Suprapubic skin (tissue), 4 donors: ENCODE measurements around the gene SAMD8. TPM values are rescaled to one million over a fixed set of nuclear protein-coding genes. Genes with fewer than 3 reads are reported as not detected.
"Not testable (repeated sequence)": the region's sequence is repeated elsewhere in the genome, so short reads cannot be mapped to it uniquely, and the experiment has no call there.

Experiments
- DNase-seq, 2 donors: peaks; one replicate each; pipeline ENCODE4 v3.0.0-alpha.2; 2019; ENCODE audit warnings: low spot score in 2 of 2
- H3K27ac ChIP-seq: fragments of 200-600 bp; sonication (generic); one replicate; pipeline ENCODE4 v1.5.1; 2019
- H3K27me3 ChIP-seq: fragments of 200-600 bp; sonication (generic); one replicate; pipeline ENCODE4 v1.5.1; 2019
- H3K36me3 ChIP-seq: fragments of 200-600 bp; sonication (generic); one replicate; pipeline ENCODE4 v1.5.1; 2019
- H3K4me1 ChIP-seq: fragments of 200-600 bp; sonication (generic); one replicate; pipeline ENCODE4 v1.5.1; 2019
- H3K4me3 ChIP-seq: fragments of 200-600 bp; sonication (generic); one replicate; pipeline ENCODE4 v1.5.1; 2019; ENCODE audit warnings: mild to moderate bottlenecking
- H3K9me3 ChIP-seq: fragments of 200-600 bp; sonication (generic); one replicate; pipeline ENCODE4 v1.5.1; 2019
- EP300 ChIP-seq: sonication (generic); formaldehyde crosslinking; IDR thresholded peaks from one replicate; pipeline ENCODE4 v1.6.1; 2017; ENCODE audit warnings: antibody characterized with exemption
- POLR2A ChIP-seq, 2 donors: fragments of 450-650 bp; IDR thresholded peaks; one replicate each; pipeline ENCODE4 v1.6.1; 2017; ENCODE audit warnings: antibody characterized with exemption in 2 of 2, mild to moderate bottlenecking in 2 of 2, moderate library complexity in 2 of 2
- POLR2AphosphoS5 ChIP-seq, 3 donors: sonication (generic); formaldehyde crosslinking; IDR thresholded peaks; one replicate each; pipeline ENCODE4 v1.6.1; 2017; ENCODE audit warnings: antibody characterized with exemption in 3 of 3
- WGBS: methylation state at CpG from one replicate; pipeline ENCODE4 v1.1.5; 2018; 5-methylcytosine and 5-hydroxymethylcytosine counted together
- total RNA-seq, 4 donors: library from RNA; depleted of rRNA; stranded (reverse); fragments of >200 nt; gene quantifications; one replicate each; pipeline ENCODE4 v1.1.0, GENCODE V29; 2016
- TF ChIP-seq, protein P1 (sequence below), 2 donors: fragments of 200-600 bp in 1 of 2; fragments of 450-650 bp in 1 of 2; sonication (generic) in 1 of 2; IDR thresholded peaks; one replicate each; pipeline ENCODE4 v1.5.1; 2016 to 2019; ENCODE audit warnings: antibody characterized with exemption in 2 of 2, mild to moderate bottlenecking in 1 of 2, moderate library complexity in 1 of 2

SAMD8 gene
- total RNA-seq, 4 donors from 2014 or later = 20.3 to 29.1 (median 22.8) TPM

- Histone ChIP-seq H3K4me3 (peak overlapping the region; percentile 93), H3K27ac (peak overlapping the region; percentile 100), H3K27me3 (no peaks in the 10 kb centered on the region), H3K4me1 (peaks cover 69% of the 10 kb centered on the region), H3K36me3 (peaks cover 28% of the 10 kb centered on the region), H3K9me3 (no peaks in the 10 kb centered on the region)
- 1% methylated on average over 12 of the region's 19 CpGs for whole genome bisulfite sequencing
- TF ChIP-seq EP300 = no peak
- TF ChIP-seq POLR2AphosphoS5 (IDR thresholded peaks at IDR 0.05) = peak in 1 of 3 donors; percentile 60
- peak; percentile 91 to 92 for DNase-seq
Observed at GRCh38 chr10:75209921-75210281, 98.4 kb downstream of the SAMD8 start.

- Histone ChIP-seq H3K9me3 (no peaks in the 10 kb centered on the region), H3K4me1 (peaks cover 63% of the 10 kb centered on the region), H3K27me3 (no peaks in the 10 kb centered on the region), H3K4me3 (peak within 1 kb of the TSS; percentile 93), H3K36me3 (peaks cover 34% of the 10 kb centered on the region), H3K27ac (peak within 1 kb of the TSS; percentile 100)
- TF ChIP-seq EP300 (no peak), POLR2AphosphoS5 (IDR thresholded peaks at IDR 0.05) (peak in 2 of 3 donors; percentile 93 to 97), POLR2A (IDR thresholded peaks at IDR 0.05) (peak; percentile 57 to 82)
- WGBS = 0% methylated on average over 18 of the region's 80 CpGs
- peak; percentile 94 for DNase-seq
Observed at GRCh38 chr10:75210282-75211006, 99.0 kb downstream of the SAMD8 start, which contains the start of gene VDAC2. Gene VDAC2 (plus strand): TSS chr10:75210796. CDS start chr10:75211159, 363 bp downstream.

- DNase-seq = peak in 1 of 2 donors; percentile 62
- TF ChIP-seq EP300 = no peak
- no peak for TF ChIP-seq POLR2A (IDR thresholded peaks at IDR 0.05)
- TF ChIP-seq, protein P1, sequence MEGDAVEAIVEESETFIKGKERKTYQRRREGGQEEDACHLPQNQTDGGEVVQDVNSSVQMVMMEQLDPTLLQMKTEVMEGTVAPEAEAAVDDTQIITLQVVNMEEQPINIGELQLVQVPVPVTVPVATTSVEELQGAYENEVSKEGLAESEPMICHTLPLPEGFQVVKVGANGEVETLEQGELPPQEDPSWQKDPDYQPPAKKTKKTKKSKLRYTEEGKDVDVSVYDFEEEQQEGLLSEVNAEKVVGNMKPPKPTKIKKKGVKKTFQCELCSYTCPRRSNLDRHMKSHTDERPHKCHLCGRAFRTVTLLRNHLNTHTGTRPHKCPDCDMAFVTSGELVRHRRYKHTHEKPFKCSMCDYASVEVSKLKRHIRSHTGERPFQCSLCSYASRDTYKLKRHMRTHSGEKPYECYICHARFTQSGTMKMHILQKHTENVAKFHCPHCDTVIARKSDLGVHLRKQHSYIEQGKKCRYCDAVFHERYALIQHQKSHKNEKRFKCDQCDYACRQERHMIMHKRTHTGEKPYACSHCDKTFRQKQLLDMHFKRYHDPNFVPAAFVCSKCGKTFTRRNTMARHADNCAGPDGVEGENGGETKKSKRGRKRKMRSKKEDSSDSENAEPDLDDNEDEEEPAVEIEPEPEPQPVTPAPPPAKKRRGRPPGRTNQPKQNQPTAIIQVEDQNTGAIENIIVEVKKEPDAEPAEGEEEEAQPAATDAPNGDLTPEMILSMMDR (IDR thresholded peaks at IDR 0.05) = no peak
- TF ChIP-seq POLR2AphosphoS5 (IDR thresholded peaks at IDR 0.05) = no peak
- Histone ChIP-seq H3K27ac (peak overlapping the region; percentile 100), H3K4me1 (peaks cover 63% of the 10 kb centered on the region), H3K27me3 (no peaks in the 10 kb centered on the region), H3K36me3 (peaks cover 39% of the 10 kb centered on the region), H3K9me3 (no peaks in the 10 kb centered on the region), H3K4me3 (peak overlapping the region; percentile 93)
- 1% methylated on average over 32 of the region's 38 CpGs for WGBS
Observed at GRCh38 chr10:75211007-75211691, 99.7 kb downstream of the SAMD8 start.

- peak overlapping the region; percentile 93 for H3K4me3 ChIP-seq
- WGBS = 83% methylated on average over 6 of the region's 6 CpGs
- H3K27me3 ChIP-seq = no peaks in the 10 kb centered on the region
- H3K27ac ChIP-seq = peak overlapping the region; percentile 100
- H3K36me3 ChIP-seq = peaks cover 51% of the 10 kb centered on the region
- TF ChIP-seq POLR2AphosphoS5 (IDR thresholded peaks at IDR 0.05) (no peak), POLR2A (IDR thresholded peaks at IDR 0.05) (no peak), EP300 (no peak)
- TF ChIP-seq, protein P1 (IDR thresholded peaks at IDR 0.05) = no peak
- DNase-seq = peak in 1 of 2 donors; percentile 17
- H3K4me1 ChIP-seq = peaks cover 60% of the 10 kb centered on the region
- H3K9me3 ChIP-seq = no peaks in the 10 kb centered on the region
Observed at GRCh38 chr10:75212343-75212742, 100.9 kb downstream of the SAMD8 start.

DNA sequence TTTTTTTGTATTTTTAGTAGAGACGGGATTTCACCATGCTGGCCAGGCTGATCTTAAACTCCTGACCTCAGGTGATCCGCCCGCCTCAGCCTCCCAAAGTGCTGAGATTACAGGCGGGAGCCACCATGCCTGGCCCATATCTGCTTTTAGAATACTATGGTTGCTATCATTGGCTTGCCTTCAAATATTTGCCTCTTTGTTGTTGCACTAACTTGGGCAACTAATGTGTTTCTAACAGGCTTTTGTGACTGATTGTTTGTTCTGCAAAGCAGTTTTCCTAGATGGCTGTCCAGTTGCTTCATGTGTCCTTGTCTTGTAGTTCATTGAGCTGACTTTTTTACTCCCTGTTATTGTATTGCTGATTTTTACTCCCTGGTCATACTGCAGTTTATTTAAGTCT is 108.8 kb downstream of the SAMD8 start:
- H3K36me3 ChIP-seq = peaks cover 88% of the 10 kb centered on the region
- 75% methylated on average over 4 of the region's 4 CpGs for WGBS
- no peaks in the 10 kb centered on the region for H3K9me3 ChIP-seq
- no peak overlapping the region for H3K27ac ChIP-seq
- no peaks in the 10 kb centered on the region for H3K27me3 ChIP-seq
- peaks cover 42% of the 10 kb centered on the region for H3K4me1 ChIP-seq
- TF ChIP-seq POLR2AphosphoS5 (IDR thresholded peaks at IDR 0.05) = no peak
- DNase-seq = no peak
- H3K4me3 ChIP-seq = no peak overlapping the region

GRCh38 chr10:75221492-75221891 is 110.0 kb downstream of the SAMD8 start:
- H3K27ac ChIP-seq, H3K27me3 ChIP-seq, H3K4me3 ChIP-seq, H3K9me3 ChIP-seq: not testable (repeated sequence)
- H3K36me3 ChIP-seq = peaks cover 78% of the 10 kb centered on the region
- DNase-seq = peak in 1 of 2 donors; percentile 17
- 94% methylated on average over 8 of the region's 8 CpGs for WGBS
- H3K4me1 ChIP-seq = peaks cover 46% of the 10 kb centered on the region

DNA sequence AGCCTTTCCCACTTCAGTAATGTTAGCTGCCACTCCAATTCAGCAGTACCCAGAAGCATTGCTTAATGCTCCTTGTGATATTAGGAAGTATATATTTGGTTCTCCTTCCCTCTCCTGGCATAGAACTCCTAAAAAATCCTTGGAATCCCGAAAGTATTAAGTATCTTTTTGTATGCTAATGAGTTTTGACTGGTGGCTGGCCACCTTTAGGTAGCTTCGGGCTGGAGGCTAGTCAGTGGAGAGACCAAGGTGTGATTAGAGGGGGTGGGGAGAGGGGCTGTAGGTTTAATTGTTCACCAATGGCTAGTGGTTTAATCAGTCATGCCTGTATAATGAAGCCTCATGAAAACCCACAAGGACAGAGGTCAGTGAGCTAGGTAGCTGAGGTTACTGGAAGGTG is 112.1 kb downstream of the SAMD8 start:
- Histone ChIP-seq H3K36me3 (peaks cover 58% of the 10 kb centered on the region), H3K27me3 (no peaks in the 10 kb centered on the region), H3K4me1 (peaks cover 54% of the 10 kb centered on the region), H3K27ac (peak overlapping the region; percentile 87), H3K4me3 (no peak overlapping the region), H3K9me3 (no peaks in the 10 kb centered on the region)
- TF ChIP-seq, protein P1 (IDR thresholded peaks at IDR 0.05) = no peak
- no peak for TF ChIP-seq EP300
- TF ChIP-seq POLR2AphosphoS5 (IDR thresholded peaks at IDR 0.05) = no peak
- WGBS = 71% methylated on average over 2 of the region's 2 CpGs
- peak in 1 of 2 donors; percentile 9 for DNase-seq
